Measurements from ENCODE around the gene CYP4B1. TPM values are rescaled to one million over a fixed set of nuclear protein-coding genes. Genes with fewer than 3 reads are reported as not detected.

Gene CYP4B1
- total and polyA plus RNA-seq, 8 donors = 0.75 to 110 (median 6.4) TPM

GRCh38 chr1:46818591-46818990 is 19.7 kb downstream of the CYP4B1 start:
- TF ChIP-seq CTCF (IDR thresholded peaks at IDR 0.05) = no peak
- TF ChIP-seq POLR2AphosphoS5 (IDR thresholded peaks at IDR 0.05) = no peak
- no peak for TF ChIP-seq POLR2A (IDR thresholded peaks at IDR 0.05)
- no peak for TF ChIP-seq EP300 (IDR thresholded peaks at IDR 0.05)

GRCh38 chr1:46819335-46819734 is 20.5 kb downstream of the CYP4B1 start:
- intact Hi-C loops (cut with DNase I; ENCODE audit: low total_unique reads) = no loop called here
- H3K27ac ChIP-seq = no peak overlapping the region
- H3K4me1 ChIP-seq = peaks cover 0 to 6% (median 0%) of the 10 kb centered on the region in 4 donors
- WGBS, 5 donors = 59 to 95% (median 79%) methylated on average over 1 of the region's 1 CpG
- H3K9me3 ChIP-seq = no peaks in the 10 kb centered on the region
- TF ChIP-seq POLR2A (IDR thresholded peaks at IDR 0.05) (no peak), CTCF (IDR thresholded peaks at IDR 0.05) (no peak), EP300 (IDR thresholded peaks at IDR 0.05) (no peak), POLR2AphosphoS5 (IDR thresholded peaks at IDR 0.05) (no peak)
- H3K36me3 ChIP-seq = no peaks in the 10 kb centered on the region
- H3K4me3 ChIP-seq = no peak overlapping the region
- DNase-seq = no peak
- no peaks in the 10 kb centered on the region for H3K27me3 ChIP-seq

More at GRCh38 chr1:46818591-46818990, 19.7 kb downstream of the CYP4B1 start:
- H3K27me3 ChIP-seq = no peaks in the 10 kb centered on the region
- peaks cover 0 to 6% (median 0%) of the 10 kb centered on the region in 4 donors for H3K4me1 ChIP-seq
- intact Hi-C loops (cut with DNase I; ENCODE audit: low total_unique reads) = no loop called here
- H3K27ac ChIP-seq = no peak overlapping the region
- DNase-seq = no peak
- no peaks in the 10 kb centered on the region for H3K36me3 ChIP-seq
- no peak overlapping the region for H3K4me3 ChIP-seq
- H3K9me3 ChIP-seq = no peaks in the 10 kb centered on the region
- 82 to 93% (median 89%) methylated on average over 5 of the region's 5 CpGs for WGBS, 5 donors

- peaks cover 0 to 6% (median 0%) of the 10 kb centered on the region in 4 donors for H3K4me1 ChIP-seq
- no peak overlapping the region for H3K4me3 ChIP-seq
- no peaks in the 10 kb centered on the region for H3K36me3 ChIP-seq
- H3K27me3 ChIP-seq = no peaks in the 10 kb centered on the region
- WGBS, 5 donors = 64 to 83% (median 79%) methylated on average over 4 of the region's 4 CpGs; no CpG with 5 or more reads in 1 of the 5 donors
- DNase-seq = no peak
- H3K9me3 ChIP-seq = no peaks in the 10 kb centered on the region
- intact Hi-C loops (cut with DNase I; ENCODE audit: low total_unique reads) = no loop called here
- H3K27ac ChIP-seq = no peak overlapping the region
- no peak for TF ChIP-seq CTCF (IDR thresholded peaks at IDR 0.05)
- TF ChIP-seq EP300 (IDR thresholded peaks at IDR 0.05) = no peak
- TF ChIP-seq POLR2AphosphoS5 (IDR thresholded peaks at IDR 0.05) = no peak
- no peak for TF ChIP-seq POLR2A (IDR thresholded peaks at IDR 0.05)
Measured at GRCh38 chr1:46820076-46820475, 21.2 kb downstream of the CYP4B1 start.

- no peak for DNase-seq
- WGBS, 5 donors = 41 to 72% (median 62%) methylated on average over 4 to 5 of the region's 5 CpGs
- Histone ChIP-seq H3K27me3 (no peaks in the 10 kb centered on the region), H3K4me3 (no peak overlapping the region), H3K36me3 (no peaks in the 10 kb centered on the region), H3K27ac (no peak overlapping the region), H3K4me1 (peaks cover 0 to 6% (median 0%) of the 10 kb centered on the region in 4 donors), H3K9me3 (no peaks in the 10 kb centered on the region)
- no peak for TF ChIP-seq POLR2A (IDR thresholded peaks at IDR 0.05)
- no peak for TF ChIP-seq EP300 (IDR thresholded peaks at IDR 0.05)
- TF ChIP-seq CTCF (IDR thresholded peaks at IDR 0.05) = no peak
- TF ChIP-seq POLR2AphosphoS5 (IDR thresholded peaks at IDR 0.05) = no peak
- intact Hi-C loops (cut with DNase I; ENCODE audit: low total_unique reads) = no loop called here
Measured at GRCh38 chr1:46820560-46821060, 21.8 kb downstream of the CYP4B1 start.
